ENCODE results near the gene SIM1.

Gene SIM1

DNA sequence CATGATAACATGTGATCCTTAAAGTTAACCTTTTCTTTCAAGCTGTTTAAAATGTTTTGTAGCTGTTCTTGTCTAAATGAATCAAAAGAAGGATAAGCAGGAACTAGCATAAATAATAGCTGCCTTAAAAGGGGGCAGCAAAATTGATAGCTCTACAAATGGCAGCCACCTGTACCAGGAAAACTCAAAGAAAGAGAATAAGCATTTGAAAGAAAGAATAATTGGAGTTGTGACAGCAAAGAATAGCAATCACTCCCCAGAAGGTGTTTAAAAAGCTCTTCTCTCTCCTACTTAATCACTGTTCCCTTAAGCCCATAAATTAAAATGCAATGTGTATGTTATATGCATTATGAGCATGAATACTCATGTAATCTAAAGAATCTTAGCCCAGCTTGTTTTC lies 114.6 kb downstream of the SIM1 start:
- no peak for DNase-seq (ENCODE audit: low read depth)

DNA sequence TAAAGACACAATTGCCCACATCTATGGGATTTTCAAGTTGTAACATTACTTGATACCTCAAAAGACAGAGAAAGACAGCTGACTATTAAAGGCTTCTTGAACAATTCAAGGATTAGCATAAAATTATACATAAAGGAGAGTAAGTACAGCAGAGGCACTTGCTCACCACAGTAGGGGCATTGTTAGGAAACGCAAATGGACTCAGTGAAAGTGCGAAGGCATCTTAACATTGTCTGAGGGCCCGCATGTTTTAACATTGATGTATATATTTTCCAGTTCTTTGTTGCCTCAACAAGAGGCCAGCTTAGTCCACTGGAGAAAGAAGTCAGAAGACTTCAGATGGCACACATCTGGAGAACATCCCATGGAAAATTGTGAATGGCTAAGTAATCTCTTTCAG lies 115.4 kb downstream of the SIM1 start:
- no peak for DNase-seq (ENCODE audit: low read depth)

DNA sequence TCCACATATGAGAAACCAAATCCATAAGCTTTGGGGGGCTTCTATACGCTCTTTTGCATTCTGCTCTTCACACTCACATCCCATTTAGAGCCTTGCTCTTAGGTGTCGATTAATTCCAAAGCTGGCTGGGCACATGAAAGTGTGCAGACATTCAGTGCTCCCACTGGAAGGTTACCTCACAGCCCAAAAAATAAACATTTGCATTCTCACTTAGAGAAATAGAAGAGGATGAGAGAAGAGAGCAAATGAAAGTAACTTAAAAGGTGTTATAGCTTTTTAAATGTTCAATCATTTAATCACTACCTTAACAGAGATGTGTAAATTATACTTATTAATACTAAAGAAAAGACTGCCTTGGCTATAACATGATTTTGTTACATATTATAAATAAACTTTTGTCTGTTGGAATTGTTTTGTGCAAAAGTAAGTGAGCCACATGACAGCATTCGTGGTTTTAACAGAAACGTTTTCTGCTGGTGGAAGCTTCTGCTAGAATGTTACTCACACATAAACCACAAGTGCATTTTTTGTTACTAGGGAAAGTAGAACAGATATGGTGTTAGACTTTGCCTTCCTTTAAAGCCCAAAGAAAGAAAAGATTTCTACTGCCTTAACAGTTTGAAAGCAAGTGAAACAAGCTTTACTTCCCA lies 116.7 kb downstream of the SIM1 start:
- no peak for DNase-seq (ENCODE audit: low read depth)

DNA sequence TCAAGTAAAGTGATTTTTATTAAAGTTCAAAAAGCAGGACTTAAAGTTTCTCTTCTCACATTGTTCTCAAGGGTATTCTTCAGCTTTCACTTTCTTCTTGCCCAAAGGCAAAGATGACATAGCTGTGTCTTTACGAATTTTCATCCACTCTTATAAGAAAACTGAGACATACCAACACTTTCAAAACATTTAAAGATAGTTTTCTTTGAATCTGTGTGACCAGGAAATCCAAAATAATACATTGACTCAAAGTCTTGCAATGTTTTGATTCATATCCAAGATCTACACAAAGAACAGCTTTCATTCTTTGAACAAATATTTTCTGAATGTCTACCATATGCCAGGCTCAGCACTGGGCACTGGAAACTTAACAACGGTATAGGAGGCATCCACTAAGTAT lies 117.9 kb downstream of the SIM1 start:
- no peak for DNase-seq (ENCODE audit: low read depth)

DNA sequence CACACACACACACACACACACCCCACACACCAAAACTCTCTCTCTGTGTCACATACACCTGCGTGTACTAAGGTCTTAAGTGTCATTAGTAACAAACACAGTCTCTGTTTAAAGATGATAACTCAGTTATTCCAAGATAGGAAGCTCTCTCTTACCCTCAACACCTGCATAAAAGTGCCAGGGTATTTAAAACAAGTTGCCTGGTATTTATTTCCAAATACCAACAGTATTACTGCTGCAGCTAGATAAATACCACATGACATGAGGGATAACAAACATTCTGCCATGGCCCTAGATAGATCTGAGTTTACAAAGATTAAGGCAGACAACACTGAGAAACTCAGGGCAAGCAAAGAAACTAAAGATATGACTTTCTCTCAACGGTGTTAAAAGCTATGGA lies 118.5 kb downstream of the SIM1 start:
- DNase-seq (ENCODE audit: low read depth) = no peak

DNA sequence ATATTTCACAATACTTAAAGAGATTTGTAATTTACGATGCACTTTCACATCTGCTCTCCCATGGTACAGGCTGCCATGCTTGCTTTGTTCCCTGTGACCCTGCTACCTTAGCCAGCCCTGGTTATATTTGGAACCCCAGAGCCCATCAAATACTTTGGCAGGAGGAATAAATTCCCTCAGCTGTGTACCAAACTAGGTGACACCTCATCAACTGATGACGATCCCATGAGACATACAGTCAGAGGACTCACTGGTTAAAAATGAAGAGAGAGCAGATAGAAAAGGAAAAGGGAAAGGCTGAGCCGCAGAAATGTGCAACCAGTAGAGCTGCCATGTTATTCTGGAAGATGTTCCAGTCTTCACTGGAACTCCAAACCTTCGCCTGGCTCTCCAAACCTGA lies 120.0 kb downstream of the SIM1 start:
- no peak for DNase-seq (ENCODE audit: low read depth)

DNA sequence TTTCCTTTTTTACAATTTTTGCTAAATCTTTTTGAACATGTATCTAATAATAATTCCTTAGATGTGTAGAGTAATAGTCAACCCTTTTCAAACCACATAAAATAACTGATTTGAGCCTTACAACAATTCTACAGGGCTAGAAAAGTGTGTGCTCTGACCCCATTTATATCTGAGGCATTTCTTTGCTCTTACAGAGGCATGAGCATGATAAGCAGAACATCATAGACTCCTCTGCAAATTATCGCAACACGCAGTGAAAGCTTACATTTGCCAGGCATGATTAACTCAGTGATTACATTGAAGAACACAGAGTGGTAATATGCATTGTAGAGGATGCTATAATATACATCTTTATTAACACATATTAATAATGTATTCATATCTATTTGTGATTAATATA lies 120.4 kb downstream of the SIM1 start:
- DNase-seq (ENCODE audit: low read depth) = no peak

DNA sequence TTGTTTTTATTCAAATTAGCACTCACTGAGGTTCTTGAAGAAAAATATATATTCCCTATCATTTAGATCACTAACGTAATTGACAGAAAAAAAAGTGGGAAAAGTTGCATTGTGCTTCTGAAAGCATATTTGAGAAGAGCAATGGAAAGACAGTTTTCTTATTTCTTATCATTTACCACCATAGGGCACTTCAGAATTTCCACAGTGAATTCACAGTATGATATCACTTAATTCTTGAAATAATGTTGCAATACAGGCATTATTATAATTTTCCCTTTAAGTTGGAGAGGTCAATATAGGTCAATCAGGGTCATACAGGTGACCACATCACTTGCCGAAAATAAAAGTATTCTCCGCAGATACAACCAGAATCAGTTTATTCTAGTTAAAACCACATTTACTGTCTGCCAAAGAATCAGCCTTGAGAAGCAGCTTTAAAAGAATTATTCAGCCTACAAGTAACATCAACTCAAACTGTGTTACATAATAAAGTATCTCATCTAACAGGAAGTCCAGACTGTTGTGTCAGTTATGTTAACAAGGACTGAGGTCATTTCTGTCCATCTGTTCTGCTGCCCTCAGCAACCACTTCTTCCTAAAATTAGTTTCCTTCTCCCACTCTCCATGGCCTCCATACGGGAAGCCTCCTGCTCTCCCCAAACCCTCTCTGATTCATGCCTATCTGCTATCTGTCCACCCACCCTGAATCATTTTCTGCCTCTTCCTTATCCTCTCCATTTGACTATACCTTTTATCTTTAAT lies 121.2 kb downstream of the SIM1 start:
- DNase-seq (ENCODE audit: low read depth) = no peak

DNA sequence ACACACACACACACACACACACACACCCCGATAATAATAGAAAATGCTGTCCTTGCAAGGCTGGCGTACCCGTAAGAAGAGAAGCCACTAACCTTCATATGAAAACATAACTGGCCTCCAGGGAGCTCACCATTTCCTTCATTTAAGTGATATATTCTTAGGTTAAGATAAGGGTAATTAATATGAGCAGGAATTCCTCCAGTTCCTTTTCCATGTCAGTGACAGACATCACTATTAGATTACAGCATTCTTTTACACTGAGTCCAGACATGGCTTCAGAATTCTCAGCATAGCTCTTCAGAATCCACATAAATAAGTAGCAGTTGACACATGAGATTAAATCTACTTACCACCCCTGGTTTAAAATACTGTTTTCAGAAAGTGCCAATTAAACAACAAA lies 121.9 kb downstream of the SIM1 start:
- no peak for DNase-seq (ENCODE audit: low read depth)

DNA sequence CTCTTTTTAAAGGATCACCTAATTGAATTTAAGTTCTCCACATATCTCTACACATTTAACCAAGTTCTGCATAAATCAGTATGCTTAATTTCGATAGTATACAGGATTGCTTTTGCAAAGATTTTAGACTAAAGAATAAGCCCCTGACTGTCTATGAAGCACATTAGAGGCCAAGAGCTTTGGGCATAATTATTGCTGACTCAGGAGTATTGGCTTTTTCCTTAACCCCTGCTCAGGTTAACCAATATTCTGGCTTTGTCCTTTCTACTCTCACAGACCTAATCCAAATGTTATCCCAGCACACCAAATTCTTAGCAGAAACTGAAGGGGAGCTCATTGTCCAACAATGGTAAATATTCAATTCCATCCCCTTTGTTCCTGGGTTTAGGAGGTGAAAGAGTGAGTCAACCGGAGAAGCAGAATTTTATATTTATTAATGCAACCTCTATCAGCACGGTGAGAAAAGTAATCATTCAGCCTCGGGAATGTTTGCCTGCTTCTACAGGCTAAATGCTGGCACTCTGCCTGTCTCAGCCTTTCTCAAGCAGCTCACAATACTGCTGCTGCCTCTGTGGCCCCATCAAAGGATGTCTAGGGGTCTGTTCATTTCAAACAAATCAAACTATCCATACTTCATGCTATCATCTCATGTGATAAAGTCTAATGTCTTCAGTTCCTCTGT lies 125.0 kb downstream of the SIM1 start:
- no peak for DNase-seq (ENCODE audit: low read depth)

DNA sequence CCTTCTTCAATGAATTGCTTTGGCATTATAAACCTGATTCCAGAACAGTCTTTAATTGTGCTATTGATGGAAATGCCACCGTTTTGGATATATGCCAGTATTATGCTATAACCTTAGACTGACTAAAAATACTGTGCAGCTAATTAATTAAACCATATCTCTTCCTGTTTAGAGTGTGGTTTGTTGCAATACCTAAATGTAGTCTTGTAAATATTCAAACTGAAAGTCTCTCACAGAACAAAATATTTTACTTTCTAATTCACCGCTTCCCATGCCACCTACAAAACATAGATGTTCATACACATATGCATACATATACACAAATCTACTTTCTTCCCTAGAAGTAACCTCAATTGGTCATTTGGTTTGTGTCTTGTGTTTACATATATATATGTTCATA lies 126.6 kb downstream of the SIM1 start:
- DNase-seq (ENCODE audit: low read depth) = no peak

DNA sequence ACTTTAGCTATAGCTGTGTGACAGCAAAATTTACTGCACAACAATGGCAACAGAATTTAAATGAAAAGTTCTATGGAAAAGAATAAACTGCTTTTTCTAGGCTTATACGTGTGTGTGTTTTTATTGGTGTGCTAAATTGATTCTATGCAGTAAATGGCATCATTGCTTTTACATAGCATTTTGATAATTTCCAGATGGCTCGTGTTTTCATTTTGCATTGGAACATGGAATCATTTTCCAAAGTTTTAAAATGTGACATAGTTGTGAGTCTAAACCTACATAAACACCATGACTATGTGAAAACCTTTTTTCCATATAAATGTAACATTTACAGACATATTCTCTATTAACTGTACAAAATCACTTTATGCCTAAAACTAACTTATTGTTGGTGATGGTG lies 127.8 kb downstream of the SIM1 start:
- DNase-seq (ENCODE audit: low read depth) = no peak

DNA sequence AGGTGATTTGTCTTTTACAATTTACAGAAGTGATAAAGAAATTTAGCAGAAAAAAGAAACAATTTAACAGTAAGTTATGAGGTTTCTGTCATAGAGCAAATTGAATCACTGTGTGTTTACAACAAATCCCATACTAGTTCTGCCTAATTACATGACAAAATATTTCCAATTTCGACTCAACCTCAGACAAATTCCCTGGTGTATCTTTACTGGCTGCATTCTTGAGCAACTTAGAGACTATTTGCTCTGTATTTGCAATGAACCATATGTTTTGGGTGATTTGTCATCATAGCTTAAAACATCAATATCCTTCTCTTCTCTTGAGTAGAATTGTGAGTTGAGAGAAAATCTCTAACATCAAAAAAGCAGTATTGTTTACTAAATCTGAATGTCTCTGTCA lies 128.7 kb downstream of the SIM1 start:
- DNase-seq (ENCODE audit: low read depth) = no peak
